Measurements from ENCODE around the gene DAP3. TPM values are rescaled to one million over a fixed set of nuclear protein-coding genes. Genes with fewer than 3 reads are reported as not detected.
A peak's percentile ranks its signal among the peaks of the same experiment; 100 is the strongest.

The DAP3 gene
- total and polyA plus RNA-seq, 2 of the 8 experiments (the other 6 are each of a cell fraction or from before 2014, with no cell fraction given): 66.3 to 87.1 TPM

DNA sequence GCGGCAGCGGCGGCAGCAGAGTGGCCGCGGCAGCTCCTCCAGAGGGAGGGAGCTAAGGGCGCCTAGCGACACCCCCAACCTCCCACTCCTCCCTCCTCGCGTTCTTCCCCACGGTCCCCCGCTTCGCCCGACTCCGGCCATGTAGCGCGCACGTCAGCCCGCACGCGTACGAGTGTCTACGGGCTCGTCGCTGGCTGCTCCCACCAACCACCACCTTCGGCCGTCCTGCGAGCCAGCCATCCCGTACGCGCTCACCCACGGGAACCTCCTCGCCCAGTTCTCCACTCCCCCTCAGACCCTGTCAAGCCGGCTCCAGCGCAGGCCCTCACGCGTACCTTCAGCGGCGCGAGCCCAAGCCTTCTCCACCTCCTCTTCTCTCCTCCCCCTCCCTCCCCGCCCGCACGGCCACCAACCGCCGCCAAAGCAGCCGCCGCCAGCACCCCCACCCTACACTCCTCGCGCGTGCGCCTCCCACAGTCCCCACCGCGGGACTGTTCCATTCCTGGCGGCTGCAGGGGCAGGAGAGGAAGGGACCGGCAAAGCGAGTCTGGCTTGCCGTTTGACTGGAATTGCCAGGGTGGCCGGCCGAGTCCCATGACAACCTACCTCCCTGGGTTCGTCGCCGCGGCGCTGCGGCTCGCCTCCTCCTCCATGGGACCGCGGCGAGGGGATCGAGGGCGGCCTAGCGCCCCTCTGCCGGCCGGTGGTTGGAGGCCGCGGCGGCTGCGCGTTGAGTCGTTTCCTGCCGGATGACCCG, 389 bp upstream of the DAP3 start, which contains the start of gene YY1AP1 (continued):
- TF ChIP-seq SIX5 (IDR thresholded peaks at IDR 0.05; ENCODE audit: low read depth, low read length) (peak; percentile 13; the same call in 1 of the 2 replicates), JUND (IDR thresholded peaks at IDR 0.05; ENCODE audit: low read length) (peak; percentile 92), BACH1 (IDR thresholded peaks at IDR 0.05; ENCODE audit: low read length) (no peak; the same call in none of the 2 replicates), EP300 (IDR thresholded peaks at IDR 0.05; ENCODE audit: borderline replicate concordance in 1 of 2, low read depth in 2 of 2, low read length in 2 of 2) (peak in 1 of 2 experiments; percentile 97; a peak in 2 of 3 replicates), YY1 (IDR thresholded peaks at IDR 0.05; ENCODE audit: low read depth, low read length) (peak; percentile 94), CHD1 (IDR thresholded peaks at IDR 0.05; ENCODE audit: low read depth, low read length) (peak; percentile 84; the same call in 1 of the 2 replicates), KDM4A (IDR thresholded peaks at IDR 0.05; ENCODE audit: low read depth, low read length, severe bottlenecking) (peak; percentile 85), BCL11A (IDR thresholded peaks at IDR 0.05; ENCODE audit: low read depth in 2 of 2, low read length in 2 of 2) (no peak), CTBP2 (IDR thresholded peaks at IDR 0.05; ENCODE audit: borderline replicate concordance, insufficient read depth, insufficient read length, low read length) (no peak), CBX5 (IDR thresholded peaks at IDR 0.05; ENCODE audit: low read depth, low read length) (no peak), CEBPB (IDR thresholded peaks at IDR 0.05; ENCODE audit: low read depth, low read length) (no peak), ASH2L (IDR thresholded peaks at IDR 0.05; ENCODE audit: low read length) (peak; percentile 87), CREB1 (IDR thresholded peaks at IDR 0.05) (no peak), EGR1 (IDR thresholded peaks at IDR 0.05; ENCODE audit: borderline replicate concordance, low read depth, low read length) (no peak), RFX5 (IDR thresholded peaks at IDR 0.05; ENCODE audit: borderline replicate concordance, low read depth, low read length) (no peak), TEAD4 (IDR thresholded peaks at IDR 0.05; ENCODE audit: low read depth, low read length) (no peak), SP1 (IDR thresholded peaks at IDR 0.05; ENCODE audit: low read depth, low read length) (0 out of 2 replicates have a peak, but pooled peaks have one; percentile 4), EZH2 (IDR thresholded peaks at IDR 0.05; ENCODE audit: low read depth, low read length, severe bottlenecking) (no peak)
- TF ChIP-seq, protein P1, sequence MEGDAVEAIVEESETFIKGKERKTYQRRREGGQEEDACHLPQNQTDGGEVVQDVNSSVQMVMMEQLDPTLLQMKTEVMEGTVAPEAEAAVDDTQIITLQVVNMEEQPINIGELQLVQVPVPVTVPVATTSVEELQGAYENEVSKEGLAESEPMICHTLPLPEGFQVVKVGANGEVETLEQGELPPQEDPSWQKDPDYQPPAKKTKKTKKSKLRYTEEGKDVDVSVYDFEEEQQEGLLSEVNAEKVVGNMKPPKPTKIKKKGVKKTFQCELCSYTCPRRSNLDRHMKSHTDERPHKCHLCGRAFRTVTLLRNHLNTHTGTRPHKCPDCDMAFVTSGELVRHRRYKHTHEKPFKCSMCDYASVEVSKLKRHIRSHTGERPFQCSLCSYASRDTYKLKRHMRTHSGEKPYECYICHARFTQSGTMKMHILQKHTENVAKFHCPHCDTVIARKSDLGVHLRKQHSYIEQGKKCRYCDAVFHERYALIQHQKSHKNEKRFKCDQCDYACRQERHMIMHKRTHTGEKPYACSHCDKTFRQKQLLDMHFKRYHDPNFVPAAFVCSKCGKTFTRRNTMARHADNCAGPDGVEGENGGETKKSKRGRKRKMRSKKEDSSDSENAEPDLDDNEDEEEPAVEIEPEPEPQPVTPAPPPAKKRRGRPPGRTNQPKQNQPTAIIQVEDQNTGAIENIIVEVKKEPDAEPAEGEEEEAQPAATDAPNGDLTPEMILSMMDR (IDR thresholded peaks at IDR 0.05; ENCODE audit: control extremely low read depth in 1 of 3, insufficient read depth in 1 of 3, low read depth in 1 of 3, low read length in 3 of 3): no peak
- TF ChIP-seq, protein P2, sequence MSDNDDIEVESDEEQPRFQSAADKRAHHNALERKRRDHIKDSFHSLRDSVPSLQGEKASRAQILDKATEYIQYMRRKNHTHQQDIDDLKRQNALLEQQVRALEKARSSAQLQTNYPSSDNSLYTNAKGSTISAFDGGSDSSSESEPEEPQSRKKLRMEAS (IDR thresholded peaks at IDR 0.05): peak; percentile 30; the same call in 1 of the 2 replicates
- TF ChIP-seq, protein P3, sequence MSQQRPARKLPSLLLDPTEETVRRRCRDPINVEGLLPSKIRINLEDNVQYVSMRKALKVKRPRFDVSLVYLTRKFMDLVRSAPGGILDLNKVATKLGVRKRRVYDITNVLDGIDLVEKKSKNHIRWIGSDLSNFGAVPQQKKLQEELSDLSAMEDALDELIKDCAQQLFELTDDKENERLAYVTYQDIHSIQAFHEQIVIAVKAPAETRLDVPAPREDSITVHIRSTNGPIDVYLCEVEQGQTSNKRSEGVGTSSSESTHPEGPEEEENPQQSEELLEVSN (IDR thresholded peaks at IDR 0.05): no peak
